Activated effector memory CD4-positive, alpha-beta T cell treated with Interleukin-2 at 50 U/mL for 16 hours (primary cell): ENCODE data around the gene WDR7.

Experiments
- DNase-seq: peaks from one replicate; pipeline ENCODE4 v3.0.0-alpha.2; 2020

WDR7 gene

DNA sequence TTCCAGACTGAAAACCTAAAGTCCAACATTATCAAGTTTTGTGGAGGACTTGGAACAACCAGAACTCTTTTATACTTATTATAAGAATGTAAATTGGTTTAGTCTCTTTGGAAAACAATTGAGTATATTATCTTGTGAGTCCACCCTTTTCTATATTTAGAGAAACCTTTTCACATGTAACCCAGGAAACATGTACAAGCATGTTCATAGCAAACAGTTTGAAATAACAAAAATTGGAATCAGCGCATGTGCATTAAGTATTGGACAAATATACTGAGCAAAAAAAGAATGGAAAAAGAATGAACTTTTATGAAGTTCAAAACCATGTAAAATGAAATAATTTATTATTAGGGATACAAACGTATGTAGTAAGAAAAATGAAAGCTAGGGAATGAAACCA is 246.0 kb downstream of the WDR7 start:
- DNase-seq: no peak

DNA sequence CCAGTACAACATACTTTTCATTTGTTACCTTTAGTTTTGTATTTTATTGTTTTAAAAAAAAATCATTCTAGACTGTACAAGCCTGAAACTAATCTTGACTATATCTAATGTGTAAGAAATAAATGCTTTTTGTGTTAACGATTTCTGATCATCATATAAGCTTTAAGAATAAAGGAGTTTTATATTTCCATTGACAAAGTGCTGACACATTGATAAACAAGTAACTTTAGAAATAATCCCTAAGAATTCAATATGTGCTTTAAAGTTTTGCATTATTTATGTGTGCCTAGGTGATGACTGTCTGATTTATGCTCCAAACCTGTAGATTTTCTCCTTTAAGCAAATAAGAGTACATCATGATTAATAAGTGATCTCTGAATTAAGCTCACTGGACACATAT is 248.5 kb downstream of the WDR7 start:
- DNase-seq: no peak

DNA sequence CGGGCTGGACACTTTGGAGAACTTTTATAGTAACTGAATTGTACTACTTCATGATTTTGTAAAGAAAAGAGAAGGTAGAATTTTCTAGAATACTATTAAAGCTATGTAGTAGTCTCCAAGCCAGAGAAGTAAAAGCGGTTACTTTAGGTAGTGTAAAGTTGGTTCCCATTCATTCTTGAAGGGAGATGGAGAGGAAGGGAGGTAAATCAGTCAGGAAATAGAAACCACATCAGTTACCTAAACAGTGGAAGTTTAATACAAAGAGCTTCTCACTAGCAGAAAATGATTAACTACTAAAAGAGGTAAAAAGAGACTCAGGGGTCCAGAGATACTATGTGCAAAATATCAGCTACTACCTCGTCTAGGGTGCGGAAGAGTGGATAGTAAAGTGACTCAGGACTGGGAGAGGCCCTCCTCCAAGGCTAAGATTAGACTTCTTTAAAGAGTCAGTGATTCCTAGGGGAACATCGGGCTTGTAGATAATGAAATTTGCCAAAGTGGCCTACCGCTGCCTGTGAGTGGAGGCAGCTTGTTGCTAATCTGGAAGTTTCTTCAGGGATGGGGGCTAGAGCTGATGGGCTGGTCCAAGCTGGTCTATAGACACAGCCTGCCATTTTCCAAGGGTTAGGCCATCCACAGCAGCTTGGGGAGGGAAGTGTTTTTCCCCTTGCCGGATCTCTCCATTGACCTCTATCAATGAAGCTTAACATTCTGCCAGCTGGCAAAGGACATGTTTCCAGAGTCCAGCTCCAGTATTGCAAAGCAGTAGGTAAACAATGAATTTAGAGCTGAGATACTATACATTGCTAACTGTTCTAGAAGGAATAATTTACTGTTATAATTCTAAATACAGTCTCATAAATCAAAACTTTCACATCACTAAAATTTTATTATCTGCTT is 249.3 kb downstream of the WDR7 start:
- DNase-seq: no peak

DNA sequence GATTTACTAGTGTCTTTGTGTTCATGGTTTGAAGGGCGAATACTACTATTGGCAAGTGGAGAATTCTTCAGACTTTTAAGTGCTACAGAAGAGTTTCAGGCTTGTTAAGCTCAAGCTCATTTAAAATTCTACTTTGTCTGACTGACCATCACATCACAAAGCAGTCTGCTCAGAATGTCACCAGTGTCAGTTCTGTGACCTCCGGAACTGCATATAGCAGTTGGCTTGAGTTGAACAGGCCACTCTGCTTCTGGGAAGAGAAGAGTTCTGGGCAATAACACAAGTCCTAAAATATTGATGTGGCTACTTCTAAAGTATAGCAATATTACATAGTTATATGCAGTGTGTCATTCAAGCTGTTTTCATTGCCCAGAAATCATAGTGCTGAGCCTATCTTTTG is 250.8 kb downstream of the WDR7 start:
- no peak for DNase-seq

DNA sequence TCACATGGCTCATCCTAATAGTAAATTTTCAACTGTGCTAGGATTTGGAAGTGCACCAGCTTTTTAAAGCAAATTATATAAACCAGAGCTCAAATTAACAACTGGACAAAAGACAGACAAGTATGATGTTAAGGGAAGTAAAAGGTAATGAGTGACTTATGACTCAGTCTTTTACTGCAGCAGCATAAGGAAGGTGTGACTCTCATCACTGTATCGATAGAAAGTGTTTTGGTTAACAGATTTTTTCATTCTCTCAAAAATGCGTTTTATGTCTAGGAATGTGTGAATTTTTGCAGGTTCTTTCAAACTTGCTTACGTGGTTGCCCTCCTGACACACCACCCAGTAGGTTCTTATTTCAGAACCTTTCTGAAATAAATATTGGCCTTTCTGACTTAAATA is 251.5 kb downstream of the WDR7 start:
- DNase-seq: no peak

DNA sequence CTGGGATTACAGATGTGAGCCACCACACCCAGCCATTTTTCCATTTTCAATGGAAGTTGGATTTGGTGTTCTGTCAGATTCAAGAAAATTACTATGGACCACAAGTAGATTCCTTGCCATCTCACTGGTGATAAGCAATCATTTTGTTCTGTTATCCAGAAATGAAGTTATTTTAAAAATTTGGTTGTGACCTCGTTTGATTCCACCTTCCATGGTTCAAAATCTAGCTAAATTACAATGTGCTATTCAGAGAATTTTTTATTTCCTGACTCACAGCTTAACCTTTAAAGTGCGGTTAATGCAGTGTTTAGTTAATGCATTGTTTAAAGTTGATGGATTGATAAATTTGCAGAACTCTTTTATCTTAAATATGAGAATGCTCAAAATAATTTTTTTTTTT is 252.5 kb downstream of the WDR7 start:
- no peak for DNase-seq

DNA sequence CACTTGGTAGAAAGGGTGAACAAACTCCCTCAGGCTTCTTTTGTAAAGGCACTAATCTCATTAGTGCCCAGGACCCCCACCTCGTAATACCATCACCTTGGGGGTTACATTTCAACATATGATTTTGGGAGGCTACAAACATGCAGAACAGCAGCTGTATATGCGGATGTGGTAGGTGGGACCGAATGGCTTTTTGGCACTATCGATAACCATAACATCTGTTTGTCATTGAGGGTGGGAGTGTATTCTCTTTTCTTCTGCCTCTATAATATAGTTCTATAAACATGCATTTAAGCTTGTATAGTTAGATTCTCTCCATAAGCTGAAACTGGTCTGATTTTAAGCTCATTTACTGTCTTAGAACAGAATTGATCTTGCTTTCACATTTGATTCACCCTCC is 256.6 kb downstream of the WDR7 start:
- no peak for DNase-seq

DNA sequence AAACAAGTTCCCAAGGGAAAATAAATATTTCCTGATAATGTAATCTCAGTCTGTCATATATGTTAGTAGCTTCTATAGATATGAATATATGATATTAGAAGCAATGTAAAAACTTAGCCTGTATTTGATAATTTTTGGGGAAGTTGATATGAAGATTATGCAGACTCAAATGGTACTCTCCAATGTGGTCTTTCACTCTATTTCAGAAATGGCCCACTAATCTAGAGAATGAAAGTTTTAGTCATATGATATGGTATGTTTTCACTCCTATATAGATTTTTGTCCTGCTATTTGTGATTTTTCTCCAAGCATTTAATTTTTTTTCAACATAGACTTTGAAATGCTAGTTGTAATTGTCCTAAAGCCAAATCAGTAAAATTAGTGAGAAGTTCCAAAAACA is 259.1 kb downstream of the WDR7 start:
- DNase-seq: no peak

DNA sequence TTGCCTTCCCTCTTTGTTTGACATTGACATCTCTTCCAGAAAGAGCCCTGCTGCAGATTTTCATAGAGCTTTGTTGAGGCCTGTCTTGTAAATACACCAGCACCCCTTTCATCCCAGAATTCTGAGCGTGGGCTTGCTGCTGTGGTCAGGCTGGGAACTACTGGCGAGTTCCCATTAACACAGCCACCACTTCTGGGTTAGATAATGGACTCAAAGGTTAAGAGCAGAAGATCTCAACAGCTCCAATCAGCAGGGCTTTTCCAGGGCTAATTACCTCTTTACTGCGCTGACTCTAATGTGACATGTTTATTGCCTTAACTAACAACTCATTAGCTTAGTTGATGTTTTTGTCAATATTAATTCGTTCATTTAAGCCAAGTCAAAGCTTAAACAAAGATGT is 259.8 kb downstream of the WDR7 start:
- DNase-seq: no peak

DNA sequence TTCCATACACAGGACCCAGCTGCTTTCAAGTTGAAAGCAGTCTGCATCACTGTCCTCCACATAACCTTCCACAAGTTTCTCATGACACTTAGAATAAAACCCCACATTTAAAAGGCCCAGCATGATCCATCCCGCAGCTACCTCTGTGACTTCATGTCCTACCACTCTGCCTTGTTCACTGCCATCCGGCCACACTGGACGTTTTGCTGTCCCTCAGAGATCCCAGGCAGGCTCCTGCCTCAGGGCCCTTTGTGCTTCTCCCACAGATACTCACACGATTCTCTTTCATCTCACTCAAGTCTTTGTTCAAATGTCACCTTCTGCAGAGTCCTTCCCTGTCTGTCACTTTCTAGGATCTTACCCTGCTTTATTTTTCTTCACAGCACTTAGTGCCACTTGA is 262.8 kb downstream of the WDR7 start:
- no peak for DNase-seq

DNA sequence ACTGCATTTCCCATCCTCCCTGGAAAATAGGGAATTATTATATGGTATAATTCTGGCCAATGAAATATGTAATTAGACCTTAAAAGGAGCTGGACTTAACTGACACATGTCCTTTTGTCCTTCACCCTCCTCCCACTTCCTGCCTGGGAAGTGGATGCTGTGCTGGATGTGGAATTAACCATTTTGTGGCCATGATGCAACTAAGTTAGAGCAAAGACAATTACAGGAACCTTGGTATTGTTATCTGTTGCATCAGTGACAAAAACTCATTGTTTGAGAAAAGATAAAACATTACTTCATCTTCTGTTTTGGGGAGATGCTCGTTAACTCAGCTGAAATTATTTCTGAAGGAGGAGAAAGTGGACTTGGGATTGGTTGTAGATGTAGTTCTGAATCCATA is 268.0 kb downstream of the WDR7 start:
- no peak for DNase-seq

DNA sequence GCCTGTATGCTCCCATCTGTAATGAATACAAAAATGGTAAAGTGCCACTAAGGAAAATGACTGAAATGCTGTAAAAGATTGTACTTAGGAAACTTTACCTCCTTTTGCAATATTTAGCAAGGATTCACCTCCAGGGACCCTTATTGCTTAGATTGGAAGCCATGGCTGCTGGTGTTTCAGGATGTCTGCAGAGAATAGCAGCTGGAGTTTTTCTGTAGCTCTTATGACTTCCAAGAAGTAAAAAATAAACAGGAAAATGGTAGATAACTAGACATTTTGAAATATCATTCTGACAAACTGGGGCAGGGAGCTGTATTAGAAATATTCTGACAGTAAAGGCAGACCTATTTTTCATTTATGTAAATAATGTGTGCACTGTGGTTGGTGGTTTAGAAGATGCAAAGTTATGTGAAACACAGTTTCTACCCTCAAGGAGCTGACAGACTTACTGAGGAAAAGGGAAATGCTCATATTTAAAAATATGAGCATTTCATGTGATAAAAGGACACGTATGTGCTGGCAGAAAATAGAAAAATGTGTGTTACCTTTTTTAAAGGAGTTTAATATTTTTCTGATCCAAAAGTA is 270.8 kb downstream of the WDR7 start:
- no peak for DNase-seq

DNA sequence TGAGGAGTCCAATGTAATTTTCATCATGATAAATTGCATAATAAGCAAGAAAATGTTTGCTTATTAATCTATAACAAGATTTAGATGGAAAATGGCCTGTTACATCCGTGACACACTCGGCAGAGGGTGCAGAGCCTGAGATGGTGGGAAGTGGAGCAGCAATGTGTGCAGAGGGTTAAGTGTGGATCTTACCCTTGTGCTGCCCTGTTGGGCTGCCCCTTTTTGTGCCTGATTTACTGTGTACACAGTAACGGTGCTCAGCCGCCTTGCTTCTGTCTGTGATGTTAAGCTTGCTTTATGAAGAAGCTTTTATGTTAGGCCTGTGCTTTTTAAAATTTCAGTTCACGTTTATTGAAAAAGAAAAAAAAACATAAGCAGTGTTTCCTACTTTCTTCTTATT is 275.6 kb downstream of the WDR7 start:
- DNase-seq: no peak

DNA sequence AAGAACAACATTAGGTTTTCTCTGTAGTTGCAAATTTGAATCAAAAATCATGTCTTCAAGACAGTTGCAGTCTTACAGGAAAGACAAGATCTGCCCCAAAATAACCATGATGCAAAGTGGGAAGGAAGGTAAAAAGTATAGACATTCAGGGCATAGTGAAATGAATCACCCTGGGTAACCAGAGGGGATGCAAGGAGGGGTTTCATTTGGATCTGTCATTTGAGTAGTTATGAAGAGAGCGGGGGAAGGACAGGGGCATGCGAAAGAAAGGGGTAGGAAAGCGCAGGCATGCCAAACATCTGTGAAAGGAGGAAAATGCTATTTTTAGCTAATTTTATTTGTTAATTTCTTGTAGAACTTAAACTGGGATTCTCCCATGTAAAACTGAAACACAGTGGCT is 276.6 kb downstream of the WDR7 start:
- no peak for DNase-seq

DNA sequence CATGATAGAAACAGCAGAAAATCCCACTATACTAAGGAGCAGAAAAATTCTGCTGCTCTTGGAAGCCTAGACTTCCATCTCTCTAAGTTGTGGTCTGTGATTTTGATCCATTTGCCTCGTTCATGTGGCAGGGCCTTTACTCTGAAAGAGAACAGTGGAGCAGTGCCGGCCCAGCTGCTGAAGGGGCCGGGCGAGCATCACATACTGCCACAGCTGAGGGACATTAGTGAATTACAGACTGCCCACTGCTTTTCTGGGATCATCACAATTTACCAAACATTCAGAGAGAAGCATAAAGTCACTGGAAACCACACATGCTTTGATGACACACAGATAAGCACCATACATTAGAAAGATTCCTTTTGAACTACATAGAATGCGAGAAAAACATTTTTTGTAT is 278.7 kb downstream of the WDR7 start:
- DNase-seq: no peak

DNA sequence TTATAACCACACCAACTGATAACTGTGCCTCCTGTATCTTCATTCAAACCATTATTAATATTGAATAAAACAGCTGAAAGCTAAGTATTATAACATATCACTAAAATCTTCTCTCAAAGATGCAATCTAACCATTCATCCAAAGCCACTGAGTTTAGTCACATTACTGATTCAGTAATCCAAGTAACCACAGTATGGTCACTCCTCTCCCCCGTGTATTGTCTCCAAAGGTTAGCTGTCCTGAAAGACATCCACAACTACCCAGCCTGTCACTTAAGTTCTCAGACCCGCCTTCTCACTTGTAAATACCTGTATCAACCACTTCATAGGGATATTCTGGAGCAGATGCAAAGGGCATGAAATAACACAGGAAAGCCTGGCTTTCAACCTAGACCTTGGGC is 282.3 kb downstream of the WDR7 start:
- DNase-seq: no peak

DNA sequence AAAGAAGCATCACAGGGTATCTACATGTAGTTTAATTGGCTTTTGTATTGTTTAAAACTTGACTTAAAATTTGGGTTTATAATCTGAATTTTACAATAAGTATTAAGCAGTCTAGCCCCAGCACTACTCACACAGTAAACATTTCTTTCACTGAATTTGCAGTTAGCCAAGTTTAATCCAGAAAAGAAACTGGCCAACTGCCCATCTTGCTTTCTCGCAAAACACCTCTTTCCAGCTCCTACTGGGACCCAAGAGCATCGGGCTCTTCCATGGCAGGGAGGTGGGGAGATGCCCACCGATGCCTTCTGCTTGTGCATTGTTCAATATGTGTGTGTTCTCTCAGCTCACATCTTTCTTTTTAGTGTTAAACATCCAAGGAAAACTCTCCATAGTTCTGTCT is 283.0 kb downstream of the WDR7 start:
- no peak for DNase-seq

DNA sequence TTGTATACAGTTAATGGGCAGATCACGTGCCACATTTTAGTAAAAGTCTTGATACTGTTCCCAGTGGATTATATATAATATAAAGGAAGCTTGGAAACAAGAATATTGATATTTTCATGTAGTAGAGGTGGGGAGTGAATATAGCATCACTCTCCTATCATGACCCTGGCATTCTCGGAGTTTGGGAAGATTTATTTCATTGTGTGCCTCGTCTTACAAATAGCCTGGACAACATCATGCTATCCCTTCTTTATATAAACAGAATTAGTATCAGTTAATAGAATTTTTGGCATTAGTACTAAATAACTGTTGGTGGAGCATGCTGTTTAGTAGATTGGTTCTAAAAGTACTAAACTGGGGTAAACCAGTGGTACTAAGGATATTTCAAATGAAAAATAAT is 283.7 kb downstream of the WDR7 start:
- DNase-seq: no peak

DNA sequence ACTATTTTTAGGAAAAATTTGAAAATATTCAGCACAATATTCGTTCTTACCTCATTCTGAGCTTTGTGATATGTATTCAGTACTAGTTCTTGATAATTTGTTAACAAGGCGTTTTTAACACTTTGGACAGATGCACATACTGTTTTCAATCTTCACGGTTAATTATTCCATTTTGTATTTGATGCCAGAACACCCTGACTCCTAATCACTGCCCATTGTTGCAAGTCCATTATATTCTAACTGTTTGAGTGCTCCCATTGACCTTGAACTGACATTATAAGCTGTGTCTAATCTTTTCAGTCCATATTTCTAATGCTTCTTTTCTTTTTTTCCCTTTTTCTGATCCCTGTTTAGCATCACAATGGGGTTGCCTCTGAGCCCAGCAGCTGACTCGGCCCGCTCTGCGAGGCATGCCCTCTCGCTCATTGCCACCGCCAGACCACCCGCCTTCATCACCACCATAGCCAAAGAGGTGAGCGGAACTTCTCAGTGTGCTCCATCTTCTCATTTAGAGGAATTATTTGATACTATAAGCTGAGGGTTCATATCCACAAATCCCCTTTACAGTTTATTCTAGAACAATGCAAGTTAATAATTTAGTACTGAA is 284.4 kb downstream of the WDR7 start:
- no peak for DNase-seq

DNA sequence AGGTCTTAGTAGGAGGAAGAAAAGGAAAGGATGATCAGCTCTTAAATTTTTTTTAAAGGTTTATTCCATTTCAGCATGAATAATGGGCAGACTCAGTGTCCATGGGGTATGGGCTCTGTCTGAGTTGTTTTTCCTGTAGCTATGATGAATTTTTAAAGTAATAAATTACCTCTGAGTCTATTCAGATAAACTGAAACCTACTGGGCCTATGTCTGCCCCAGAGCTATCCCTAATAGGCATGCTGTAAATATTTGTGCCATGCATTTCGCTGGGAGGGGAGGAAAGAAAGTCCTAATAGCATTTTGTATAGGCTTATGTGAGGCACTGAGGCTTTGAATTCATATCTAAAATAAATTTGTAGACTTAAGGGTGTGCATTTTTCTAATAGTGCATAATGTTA is 285.3 kb downstream of the WDR7 start:
- DNase-seq: no peak

DNA sequence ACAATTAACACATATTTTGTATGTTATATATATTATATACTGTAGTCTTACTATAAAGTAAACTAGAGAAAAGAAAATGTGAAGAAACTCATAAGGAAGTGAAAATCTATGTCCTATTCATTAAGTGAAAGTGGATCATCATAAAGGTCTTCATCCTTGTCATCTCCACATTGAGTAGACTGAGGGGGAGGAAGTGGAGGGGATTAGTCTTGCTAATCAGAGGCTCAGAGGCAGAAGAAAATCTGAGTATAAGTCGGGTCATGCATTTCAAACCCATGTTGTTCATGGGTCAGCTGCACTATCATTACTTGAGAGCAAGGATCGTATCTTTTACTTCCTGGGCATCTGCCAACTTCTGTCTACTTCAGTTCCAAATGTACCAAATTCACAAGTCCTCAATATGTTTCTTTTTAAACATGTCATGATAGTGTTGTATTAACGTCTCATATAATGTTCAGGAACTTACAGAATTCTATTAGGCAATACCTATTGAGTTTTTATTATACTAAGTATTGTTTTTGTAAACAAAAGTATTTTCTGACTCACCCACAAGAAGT is 286.8 kb downstream of the WDR7 start:
- DNase-seq: no peak

DNA sequence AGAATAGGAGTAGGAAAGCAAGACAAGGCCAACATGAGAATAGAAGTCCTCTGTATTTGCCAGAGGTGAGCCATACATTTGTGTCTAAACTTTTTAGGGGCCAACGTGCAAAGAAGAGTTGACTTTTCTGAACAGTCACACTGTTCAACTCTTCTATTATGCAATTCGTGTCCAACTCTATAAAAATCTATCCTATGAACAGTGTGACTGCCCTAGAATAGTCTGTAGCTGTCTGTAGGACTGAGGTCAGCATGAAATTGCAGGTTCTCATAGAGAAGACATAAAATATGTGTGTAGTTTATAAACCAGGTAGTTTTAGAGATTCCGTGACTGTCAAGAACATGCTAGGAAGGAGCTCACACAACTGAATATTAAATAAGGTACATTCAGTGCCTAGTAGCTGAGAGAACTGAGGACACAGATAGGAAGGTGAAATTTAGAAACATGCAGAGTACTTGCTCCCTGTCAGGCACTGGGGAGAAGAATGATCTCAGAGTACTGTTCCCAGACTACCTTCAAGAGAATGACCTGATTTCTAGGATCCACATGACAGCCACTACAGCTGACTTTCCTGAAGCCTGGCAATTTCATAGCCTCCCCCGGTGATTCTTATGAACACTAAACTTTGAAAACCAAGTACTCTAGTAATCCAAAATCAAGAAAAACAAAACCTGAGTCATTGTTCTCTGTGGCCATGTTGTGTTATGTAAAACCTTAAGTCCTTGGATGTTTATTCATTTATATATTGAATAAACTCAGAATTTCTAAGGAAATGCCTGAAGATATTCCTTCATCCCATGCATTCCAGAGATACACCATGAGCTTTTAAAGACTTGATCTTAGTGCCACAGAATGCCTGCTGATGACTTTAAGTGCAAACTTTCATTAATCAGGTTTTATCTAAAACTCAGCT is 294.3 kb downstream of the WDR7 start:
- DNase-seq: no peak

DNA sequence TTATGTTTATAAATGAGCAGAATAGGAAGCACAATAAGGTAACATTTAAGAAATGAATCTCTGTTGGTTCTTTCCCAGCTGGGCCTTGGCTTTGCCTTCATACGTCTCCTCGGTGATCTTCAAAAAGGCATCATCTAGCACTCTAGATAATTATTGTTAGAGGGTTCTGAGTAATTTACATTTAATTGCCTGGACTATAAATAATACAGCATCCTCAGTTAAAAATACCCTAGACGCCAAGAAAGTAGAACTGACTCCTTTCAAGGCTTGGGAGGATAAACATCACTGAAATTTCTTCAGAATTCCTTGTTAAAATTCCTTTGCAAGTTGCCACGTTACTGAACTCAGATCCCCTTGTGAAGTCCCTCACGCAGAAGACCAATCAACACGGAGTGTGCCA is 296.1 kb downstream of the WDR7 start:
- no peak for DNase-seq
